ENCODE results near the gene BLNK. TPM values are rescaled to one million over a fixed set of nuclear protein-coding genes. Genes with fewer than 3 reads are reported as not detected.

The BLNK gene
- total RNA-seq, 1 donor from 2014 or later, result not detected

DNA sequence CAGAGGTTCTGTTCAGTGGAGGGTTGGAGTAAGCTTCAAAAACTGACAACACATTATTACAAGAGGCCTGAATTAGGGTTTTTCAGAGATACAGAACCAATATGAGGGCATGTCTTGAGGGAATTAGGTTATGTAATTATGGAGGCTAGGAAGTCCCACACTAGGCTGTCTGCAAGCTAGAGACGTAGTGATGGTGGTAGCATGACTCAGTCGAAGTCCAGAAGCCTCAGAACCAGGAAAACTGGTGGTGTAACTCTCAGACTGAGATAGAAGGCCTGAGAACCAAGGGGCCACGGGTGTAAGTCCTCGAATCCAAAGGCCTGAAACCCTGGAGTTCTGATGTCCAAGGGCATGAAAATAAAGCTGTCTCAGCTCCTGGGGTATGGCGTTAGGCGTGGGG is 105.6 kb downstream of the BLNK start:
- no peak overlapping the region for H2AFZ ChIP-seq (replicated peaks)

GRCh38 chr10:96153070-96153469 is 118.3 kb downstream of the BLNK start:
- Histone ChIP-seq H3K27ac (no peak overlapping the region), H3K4me2 (no peak overlapping the region), H3K4me1 (no peaks in the 10 kb centered on the region), H3K27me3 (no peaks in the 10 kb centered on the region), H3K9me3 (ENCODE audit: low read depth) (no peaks in the 10 kb centered on the region), H3K36me3 (peaks cover 28% of the 10 kb centered on the region), H3F3A (ENCODE audit: low read depth) (no peaks in the 10 kb centered on the region), H3K9ac (no peak overlapping the region), H2AFZ (replicated peaks) (no peak overlapping the region), H3K4me3 (no peak overlapping the region), H3K79me2 (ENCODE audit: low read depth) (peaks cover 16% of the 10 kb centered on the region), H4K20me1 (ENCODE audit: low read depth) (no peaks in the 10 kb centered on the region)
- TF ChIP-seq EZH2 (IDR thresholded peaks at IDR 0.05), result no peak
- no peak for TF ChIP-seq CTCF (IDR thresholded peaks at IDR 0.05)
- H3K27me3 Mint-ChIP-seq (ENCODE audit: insufficient read depth, low read depth), result no peaks in the 10 kb centered on the region
- no peak overlapping the region for H3K27ac Mint-ChIP-seq
- peaks cover 39% of the 10 kb centered on the region for H3K36me3 Mint-ChIP-seq
- H3K4me1 Mint-ChIP-seq, result no peaks in the 10 kb centered on the region
- H3K9me3 Mint-ChIP-seq, result no peaks in the 10 kb centered on the region
- no peak overlapping the region for H3K4me3 Mint-ChIP-seq
- DNase-seq (ENCODE audit: low spot score), result no peak

More for the DNA sequence above, 105.6 kb downstream of the BLNK start:
- Histone ChIP-seq H3K9ac (no peak overlapping the region), H3F3A (ENCODE audit: low read depth) (no peaks in the 10 kb centered on the region), H3K27ac (no peak overlapping the region), H3K27me3 (no peaks in the 10 kb centered on the region), H3K36me3 (peaks cover 14% of the 10 kb centered on the region), H3K4me1 (no peaks in the 10 kb centered on the region), H3K4me2 (no peak overlapping the region), H3K4me3 (no peak overlapping the region), H4K20me1 (ENCODE audit: low read depth) (no peaks in the 10 kb centered on the region), H3K9me3 (ENCODE audit: low read depth) (no peaks in the 10 kb centered on the region), H3K79me2 (ENCODE audit: low read depth) (no peaks in the 10 kb centered on the region)
- no peak for DNase-seq (ENCODE audit: low spot score)
- H3K36me3 Mint-ChIP-seq, result peaks cover 29% of the 10 kb centered on the region
- TF ChIP-seq CTCF (IDR thresholded peaks at IDR 0.05) (no peak), EZH2 (IDR thresholded peaks at IDR 0.05) (no peak), EZH2phosphoT487 (IDR thresholded peaks at IDR 0.05) (no peak)
- H3K27me3 Mint-ChIP-seq (ENCODE audit: insufficient read depth, low read depth), result no peaks in the 10 kb centered on the region
- no peak overlapping the region for H3K27ac Mint-ChIP-seq
- peaks cover 23% of the 10 kb centered on the region for H3K9me3 Mint-ChIP-seq
- no peak overlapping the region for H3K4me3 Mint-ChIP-seq
- H3K4me1 Mint-ChIP-seq, result no peaks in the 10 kb centered on the region

DNA sequence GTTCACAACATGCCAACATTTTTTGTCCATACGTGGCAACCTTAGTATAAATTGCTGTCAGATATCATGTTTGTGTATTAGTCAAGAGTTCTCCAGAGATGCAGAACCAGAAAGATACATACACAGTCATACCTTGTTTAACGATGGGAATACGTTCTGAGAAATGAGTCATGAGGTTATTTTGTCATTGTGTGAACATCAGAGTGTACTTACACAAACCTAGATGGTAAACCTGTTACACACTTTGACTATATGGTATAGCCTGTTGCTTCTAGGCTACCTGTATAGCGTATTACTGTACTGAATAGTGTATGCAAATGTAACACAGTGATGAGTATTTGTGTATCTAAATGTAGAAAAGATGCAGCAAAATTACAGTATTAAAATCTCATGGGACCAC is 118.9 kb downstream of the BLNK start:
- Mint-ChIP-seq H3K27ac (no peak overlapping the region), H3K36me3 (peaks cover 37% of the 10 kb centered on the region), H3K9me3 (no peaks in the 10 kb centered on the region), H3K27me3 (ENCODE audit: insufficient read depth, low read depth) (no peaks in the 10 kb centered on the region), H3K4me3 (no peak overlapping the region), H3K4me1 (no peaks in the 10 kb centered on the region)
- no peak for TF ChIP-seq EZH2 (IDR thresholded peaks at IDR 0.05)
- TF ChIP-seq EZH2phosphoT487 (IDR thresholded peaks at IDR 0.05), result no peak
- no peak for TF ChIP-seq CTCF (IDR thresholded peaks at IDR 0.05)
- Histone ChIP-seq H3K36me3 (peaks cover 22% of the 10 kb centered on the region), H3K9ac (no peak overlapping the region), H3K4me3 (no peak overlapping the region), H3K27ac (no peak overlapping the region), H2AFZ (replicated peaks) (no peak overlapping the region), H3K79me2 (ENCODE audit: low read depth) (peaks cover 22% of the 10 kb centered on the region), H3K4me2 (no peak overlapping the region), H3F3A (ENCODE audit: low read depth) (no peaks in the 10 kb centered on the region), H3K27me3 (no peaks in the 10 kb centered on the region), H3K9me3 (ENCODE audit: low read depth) (no peaks in the 10 kb centered on the region), H4K20me1 (ENCODE audit: low read depth) (no peaks in the 10 kb centered on the region), H3K4me1 (no peaks in the 10 kb centered on the region)
- no peak for DNase-seq (ENCODE audit: low spot score)

Other genes with a start within 250 kb of the BLNK start
- 33.7 and 43.4 TPM in 2 replicates for gene CCNJ, start 228.0 kb downstream of the BLNK start, total RNA-seq (ENCODE audit: low replicate concordance)
- gene ZNF518A, start 141.3 kb downstream of the BLNK start, total RNA-seq (ENCODE audit: low replicate concordance), result 50.3 and 79.9 TPM in 2 replicates
- not detected in 2 replicates for gene DNTT, start 32.9 kb upstream of the BLNK start, total RNA-seq (ENCODE audit: low replicate concordance)
- not detected in 2 replicates for gene OPALIN, start 87.4 kb upstream of the BLNK start, total RNA-seq (ENCODE audit: low replicate concordance)
- 0.22 and 1.3 TPM in 2 replicates for gene TLL2, start 242.4 kb upstream of the BLNK start, total RNA-seq (ENCODE audit: low replicate concordance)

Measured in neural progenitor cell (in vitro differentiated cells).